HepG2 (cell line): ENCODE results near the gene IQUB. TPM values are rescaled to one million over a fixed set of nuclear protein-coding genes. Genes with fewer than 3 reads are reported as not detected.

ENCODE experiments used
- BRF2 ChIP-seq: sonication (generic); formaldehyde crosslinking; IDR thresholded peaks from 2 replicates; pipeline ENCODE4 v1.8.1; 2022; ENCODE audit warnings: mild to moderate bottlenecking, missing genetic modification reagents
- CBX1 ChIP-seq: IDR thresholded peaks from one replicate; pipeline ENCODE4 v1.6.1; 2016; ENCODE audit warnings: antibody characterized with exemption, low read depth
- FOXK1 ChIP-seq: sonication (generic); formaldehyde crosslinking; IDR thresholded peaks from 2 replicates; pipeline ENCODE4 v1.4.0; 2020; ENCODE audit warnings: low read depth, missing genetic modification reagents, borderline replicate concordance
- GMEB1 ChIP-seq: sonication (generic); formaldehyde crosslinking; IDR thresholded peaks from 2 replicates; pipeline ENCODE4 v1.5.1; 2020; ENCODE audit warnings: missing genetic modification reagents, mild to moderate bottlenecking, borderline replicate concordance
- MIER3 ChIP-seq: IDR thresholded peaks from 2 replicates; pipeline ENCODE4 v1.6.1; 2016; ENCODE audit warnings: missing compliant biosample characterization, borderline replicate concordance
- MXD4 ChIP-seq: IDR thresholded peaks from 2 replicates; pipeline ENCODE4 v1.6.1; 2016; ENCODE audit warnings: mild to moderate bottlenecking, missing biosample characterization, missing genetic modification reagents
- POLR2AphosphoS2 ChIP-seq: IDR thresholded peaks from 2 replicates; pipeline ENCODE4 v1.6.1; 2011; ENCODE audit warnings: low read depth, low read length, improper control_type of control experiment
- SIN3B ChIP-seq: fragments of 150-350 bp; IDR thresholded peaks from 2 replicates; pipeline ENCODE4 v1.6.1; 2014; ENCODE audit warnings: low read length
- TGIF2 ChIP-seq: IDR thresholded peaks from 2 replicates; pipeline ENCODE4 v1.6.1; 2016; ENCODE audit warnings: control low read depth, missing compliant biosample characterization
- ZHX2 ChIP-seq, 2 experiments: sonication (generic) in 1 of 2; formaldehyde crosslinking in 1 of 2; IDR thresholded peaks; 2 replicates each; pipeline versions ENCODE4 v1.6.1 to v1.9.0; 2014 to 2022; ENCODE audit warnings: antibody characterized with exemption in 1 of 2, borderline replicate concordance in 1 of 2, inconsistent platforms in 1 of 2, low read depth in 1 of 2, missing genetic modification reagents in 1 of 2
- ZNF329 ChIP-seq: sonication (generic); formaldehyde crosslinking; IDR thresholded peaks from 2 replicates; pipeline ENCODE4 v1.9.0; 2021; ENCODE audit warnings: low read depth, mild to moderate bottlenecking, missing genetic modification reagents
- ZNF580 ChIP-seq: IDR thresholded peaks from 2 replicates; pipeline ENCODE4 v1.6.1; 2016; ENCODE audit warnings: low read depth, borderline replicate concordance
- ZNF619 ChIP-seq: sonication (generic); formaldehyde crosslinking; IDR thresholded peaks from 2 replicates; pipeline ENCODE4 v1.4.0; 2020; ENCODE audit warnings: mild to moderate bottlenecking, missing genetic modification reagents
- ZNF83 ChIP-seq: sonication (generic); formaldehyde crosslinking; IDR thresholded peaks from 2 replicates; pipeline ENCODE4 v1.4.0; 2020; ENCODE audit warnings: missing genetic modification reagents, mild to moderate bottlenecking, borderline replicate concordance
- ZNF879 ChIP-seq: sonication (generic); formaldehyde crosslinking; IDR thresholded peaks from 2 replicates; pipeline ENCODE4 v1.8.1; 2023; ENCODE audit warnings: missing genetic modification reagents
- ZSCAN29 ChIP-seq: sonication (generic); formaldehyde crosslinking; conservative IDR thresholded peaks from 2 replicates; pipeline ENCODE4 v1.4.0; 2020; ENCODE audit warnings: mild to moderate bottlenecking, missing genetic modification reagents
- polyA plus RNA-seq, 8 experiments: library from polyadenylated mRNA; depleted of rRNA in 3 of 8; stranded (reverse) in 7 of 8; unstranded in 1 of 8; fragments of >200 nt; fragmentation: Illumina TruSeq in 4 of 8; extraction: Trizol in 4 of 8; gene quantifications; 2 replicates each; pipeline versions ENCODE4 v1.2.1 to v1.2.3, GENCODE V29; 2011 to 2016; ENCODE audit warnings: low read depth in 4 of 8, missing spikeins in 1 of 8, mixed read lengths in 1 of 8; ENCODE audit not compliant: insufficient read depth in 1 of 8
- total RNA-seq, 5 experiments: library from RNA; depleted of rRNA; stranded (reverse); fragments of >200 nt; fragmentation: Illumina TruSeq; extraction: Trizol; gene quantifications; 2 replicates each; pipeline ENCODE4 v1.2.3, GENCODE V29; 2016; ENCODE audit warnings: low read depth in 1 of 5

The IQUB gene
- total and polyA plus RNA-seq, 2 of the 13 experiments (the other 11 are each of a cell fraction or from before 2014, with no cell fraction given): 0.07 TPM; not detected in 1

DNA sequence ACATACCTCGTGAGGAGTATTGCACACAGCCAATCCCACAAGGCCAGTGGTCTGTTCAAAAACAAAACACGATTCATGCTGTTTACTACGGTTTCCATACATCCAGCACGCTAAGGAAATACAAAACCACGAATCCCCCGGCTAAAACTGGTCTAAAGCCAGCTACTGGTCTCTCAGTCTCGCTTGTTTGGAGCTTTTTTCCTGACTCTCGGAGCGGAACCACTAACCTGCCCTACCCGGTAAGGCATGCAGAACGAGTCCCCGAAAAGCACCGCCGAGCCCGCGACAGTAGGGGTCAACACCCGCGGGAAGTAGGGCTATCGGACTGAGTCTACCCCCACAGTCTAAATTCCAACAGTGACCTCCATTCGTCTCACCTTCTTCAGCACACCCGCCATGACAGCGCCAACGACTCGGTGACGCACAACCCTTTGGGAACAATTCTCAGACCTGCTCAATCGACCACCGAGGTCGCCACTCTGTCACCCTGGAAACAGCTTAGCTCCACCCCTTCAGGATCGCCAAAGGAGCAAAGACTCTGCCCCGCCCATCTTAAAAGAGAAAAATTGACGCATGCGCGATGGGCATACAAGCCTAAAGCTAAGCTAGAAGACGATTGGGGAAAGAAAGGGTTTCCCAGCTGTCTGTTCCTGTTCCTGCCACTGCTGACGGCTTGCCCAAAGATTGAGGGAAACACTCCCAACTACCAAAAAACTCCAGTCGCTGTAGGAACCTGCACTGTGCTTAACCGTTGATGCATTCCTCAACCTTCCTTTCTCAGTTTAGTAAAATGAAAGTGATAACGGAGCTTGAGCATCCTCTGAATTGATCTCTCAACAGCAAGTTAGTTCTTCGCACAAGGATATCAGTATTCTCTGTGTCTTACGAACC is 23.2 kb upstream of the IQUB start, which contains the start of gene NDUFA5 (continued):
- peak; percentile 83 for TF ChIP-seq TGIF2 (CRISPR knock-in tag)
- TF ChIP-seq BRF2: peak; percentile 68; the same call in 1 of the 2 replicates
- peak; percentile 89 for TF ChIP-seq GMEB1
- peak; percentile 74 for TF ChIP-seq ZNF580
- peak; percentile 64 for TF ChIP-seq MIER3 (CRISPR knock-in tag)
- TF ChIP-seq CBX1: no peak
- 0 out of 2 replicates have a peak, but pooled peaks have one; percentile 19 for TF ChIP-seq MXD4 (CRISPR knock-in tag)
- TF ChIP-seq ZSCAN29 (CRISPR knock-in tag): no peak
- TF ChIP-seq ZHX2 (IDR thresholded peaks at IDR 0.05; ENCODE audit: low read depth): peak; percentile 85
- no peak for TF ChIP-seq ZHX2 (CRISPR knock-in tag; IDR thresholded peaks at IDR 0.05; ENCODE audit: borderline replicate concordance)
- 0 out of 2 replicates have a peak, but pooled peaks have one; percentile 33 for TF ChIP-seq ZNF879
- peak; percentile 58; the same call in 1 of the 2 replicates for TF ChIP-seq FOXK1
- peak; percentile 94 for TF ChIP-seq POLR2AphosphoS2
- TF ChIP-seq ZNF83 (CRISPR knock-in tag): no peak
- TF ChIP-seq ZNF619: peak; percentile 94; the same call in 1 of the 2 replicates
- peak; percentile 61; the same call in 1 of the 2 replicates for TF ChIP-seq ZNF329 (CRISPR knock-in tag)
- TF ChIP-seq SIN3B: peak; percentile 75; the same call in 1 of the 2 replicates
